HG03469 (cell line): Measurements from ENCODE around the gene CSTB.

Source experiments
- ATAC-seq: cut with Tn5 transposase; IDR thresholded peaks from one replicate; pipeline ENCODE4 v1.9.1; 2021; ENCODE audit warnings: mild to moderate bottlenecking, moderate library complexity, moderate number of reproducible peaks; ENCODE audit not compliant: unreplicated experiment

CSTB gene

GRCh38 chr21:43769325-43769958, 6.7 kb downstream of the CSTB start:
- no peak for ATAC-seq

DNA sequence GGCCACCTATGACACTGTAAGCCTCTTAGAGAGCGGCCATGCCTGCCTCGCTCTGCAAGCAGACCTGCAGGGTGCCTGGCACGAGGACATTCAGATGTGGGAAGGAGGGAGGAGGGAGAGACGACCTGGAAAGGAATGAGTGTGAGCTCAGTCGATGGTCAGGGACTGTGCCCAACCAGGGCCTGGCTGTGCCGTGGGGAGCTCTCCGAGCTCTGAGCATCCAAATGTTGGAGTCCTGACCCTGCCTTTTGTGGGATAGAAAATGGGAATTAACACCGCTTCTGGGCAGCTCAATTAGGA, 7.3 kb downstream of the CSTB start:
- no peak for ATAC-seq

DNA sequence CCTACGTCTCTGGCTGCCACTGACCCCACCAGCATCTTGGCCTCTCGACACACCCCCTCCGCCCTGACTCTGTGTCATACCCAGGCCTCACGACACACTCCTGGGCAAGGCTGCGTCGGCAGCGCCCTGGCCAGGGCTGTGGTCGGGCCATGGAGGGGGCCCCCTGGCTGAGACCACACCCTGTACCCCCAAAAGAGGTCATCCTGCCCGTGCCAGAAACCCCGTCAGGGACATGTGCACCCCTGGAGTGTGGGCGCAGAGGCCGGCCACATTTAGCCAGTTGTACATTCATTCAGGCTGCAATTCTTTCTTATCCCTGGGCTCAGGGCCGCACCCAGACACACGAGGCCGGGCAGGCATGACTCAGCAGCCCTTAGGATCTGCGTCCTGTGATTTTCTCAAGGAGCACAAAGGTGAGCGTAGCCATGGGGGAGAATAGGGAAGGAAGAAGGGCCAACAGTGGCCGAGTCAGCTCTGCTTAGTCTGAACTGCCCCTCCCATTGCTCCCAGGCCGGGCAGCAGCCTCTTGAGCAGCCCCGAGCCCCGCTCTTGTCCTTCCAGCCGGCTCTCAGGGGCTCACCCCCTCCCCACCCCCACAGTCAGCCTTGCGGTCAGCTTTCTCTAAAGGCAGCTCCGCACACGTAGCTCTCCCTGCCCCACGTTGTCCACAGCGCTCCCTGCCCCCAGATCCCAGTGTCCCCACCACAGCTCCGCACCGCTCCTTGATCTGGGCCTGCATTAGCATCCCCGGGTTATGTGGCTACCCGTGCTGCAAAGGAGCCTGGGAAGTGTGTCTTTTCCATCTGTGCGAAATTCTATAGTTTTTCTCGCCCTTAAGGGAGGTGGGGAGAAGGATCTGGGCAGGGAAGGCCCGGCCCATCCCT, 7.9 kb downstream of the CSTB start:
- no peak for ATAC-seq

GRCh38 chr21:43767498-43767983, 8.6 kb downstream of the CSTB start:
- ATAC-seq = no peak

DNA sequence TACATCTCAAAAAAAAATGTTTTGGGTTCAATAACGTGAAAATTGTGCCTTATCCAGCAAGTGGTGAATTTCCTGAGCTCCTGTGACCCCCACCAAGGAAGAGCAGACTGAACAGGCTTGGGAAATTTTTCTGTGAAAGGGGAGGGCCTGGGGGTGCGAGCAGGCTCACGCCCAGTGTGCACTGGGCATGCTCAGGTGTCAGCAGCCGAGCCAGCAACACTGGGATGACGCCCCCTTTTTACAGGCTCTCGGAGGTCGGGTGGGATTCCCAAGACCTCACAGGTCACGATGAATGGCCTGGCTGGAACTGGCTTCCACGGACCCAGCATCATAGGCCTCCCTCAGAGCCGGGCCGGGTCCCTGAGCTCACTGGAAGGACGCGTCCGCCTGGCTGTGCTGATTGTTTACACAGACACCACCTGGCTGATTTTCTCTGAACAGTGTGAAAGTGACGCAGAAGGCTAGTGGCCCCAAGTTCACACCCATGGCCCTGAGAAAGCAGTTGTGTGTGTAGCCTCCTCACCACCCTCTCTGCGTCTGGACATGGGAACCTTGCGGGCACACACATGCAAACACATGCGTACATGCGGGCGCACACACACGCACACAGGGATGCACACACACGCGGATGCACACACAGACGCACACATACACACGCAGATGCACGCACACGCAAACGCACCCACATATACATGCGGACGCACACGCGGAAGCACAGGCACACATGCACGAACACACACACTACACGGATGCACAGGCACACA, 9.2 kb downstream of the CSTB start:
- no peak for ATAC-seq

- no peak for ATAC-seq
Observed at GRCh38 chr21:43764576-43765495, 11.3 kb downstream of the CSTB start.

- no peak for ATAC-seq
Observed at GRCh38 chr21:43763901-43764523, 12.1 kb downstream of the CSTB start.

DNA sequence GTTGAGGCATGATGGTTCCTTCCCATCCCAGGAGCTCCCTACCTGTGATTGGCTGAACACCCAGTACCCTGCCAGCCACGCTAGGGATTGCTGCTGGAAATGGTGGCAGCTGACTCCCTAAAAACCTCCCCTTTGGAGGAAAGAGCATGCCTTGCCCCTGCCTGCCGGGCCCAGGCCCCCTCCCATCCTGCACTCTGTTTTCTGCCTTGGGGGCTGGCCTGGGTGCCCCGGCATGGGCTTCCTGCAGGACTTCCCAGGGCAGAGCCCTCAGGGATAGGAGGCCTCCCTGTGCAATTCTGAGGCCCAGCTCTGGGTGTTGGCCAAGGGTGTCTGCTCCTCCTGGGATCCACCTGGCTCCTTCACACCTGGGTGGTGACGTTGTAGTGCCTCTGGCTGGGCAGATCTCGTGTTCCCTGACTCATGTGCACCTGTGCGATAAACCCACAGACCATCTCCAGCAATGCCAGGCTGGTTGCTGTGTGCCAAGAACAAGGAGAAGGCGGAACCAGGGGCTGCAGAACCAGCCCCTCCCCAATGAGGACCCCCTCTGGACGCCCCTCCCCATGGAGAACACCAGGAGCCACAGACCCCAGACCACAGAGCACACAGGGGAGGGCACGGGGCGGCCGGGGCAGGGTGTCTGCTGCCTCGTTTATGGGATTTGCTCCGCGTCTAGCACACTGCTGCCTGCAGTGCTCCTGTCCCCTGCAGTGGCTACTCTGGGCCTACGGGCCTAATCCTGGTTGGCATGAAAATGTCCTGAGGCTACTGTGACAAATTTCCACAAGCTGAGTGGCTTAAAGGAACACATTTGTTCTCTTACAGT, 13.6 kb downstream of the CSTB start:
- ATAC-seq = no peak

GRCh38 chr21:43761886-43762285, 14.2 kb downstream of the CSTB start:
- ATAC-seq = no peak

DNA sequence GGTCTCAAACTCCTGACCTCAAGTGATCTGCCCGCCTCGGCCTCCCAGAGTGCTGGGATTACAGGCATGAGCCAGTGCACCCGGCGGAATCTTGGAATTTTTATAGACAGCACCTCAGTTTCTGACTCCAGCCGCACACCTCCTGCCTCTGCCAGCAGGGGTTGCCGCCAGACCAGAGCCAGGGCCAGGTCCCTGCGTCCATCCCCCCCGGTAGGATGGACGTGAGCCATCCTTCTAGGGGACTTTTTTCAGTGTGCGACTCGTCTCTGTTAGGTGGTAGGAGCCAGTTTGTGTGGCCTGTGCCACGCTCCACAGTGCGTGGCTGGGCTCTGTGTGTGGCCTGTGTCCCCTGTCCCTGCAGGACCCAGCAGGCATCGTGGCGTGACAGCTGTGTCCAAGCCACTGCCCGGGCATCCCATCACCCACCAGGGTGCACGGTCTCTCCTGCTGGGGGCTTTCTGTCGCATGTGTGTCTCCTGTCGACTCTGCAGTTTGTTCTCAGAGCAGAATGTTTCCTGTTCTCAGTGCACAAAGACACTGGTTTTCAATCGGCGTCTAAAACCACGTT, 15.6 kb downstream of the CSTB start:
- no peak for ATAC-seq

DNA sequence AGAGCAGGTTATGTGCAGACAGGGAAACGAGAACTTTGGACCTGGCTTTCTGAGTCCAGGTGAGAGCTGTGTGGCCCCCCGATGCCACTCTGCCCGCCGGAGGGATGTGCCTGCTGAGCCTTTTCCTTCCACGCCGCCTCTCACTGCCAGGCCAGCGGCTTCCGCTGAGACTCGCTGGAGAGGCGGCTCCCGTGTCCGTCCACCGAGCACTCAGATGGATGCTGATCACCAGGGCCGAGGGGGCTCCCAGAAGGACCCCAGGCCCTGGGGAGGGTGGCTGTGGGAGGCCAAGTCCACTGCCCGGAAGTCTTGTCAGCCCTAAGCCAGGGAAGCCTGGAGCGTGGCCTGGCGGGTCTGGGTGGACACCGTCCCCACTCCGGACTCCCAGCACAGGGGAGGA, 16.5 kb downstream of the CSTB start:
- ATAC-seq = no peak

- ATAC-seq = no peak
Observed at GRCh38 chr21:43758811-43759210, 17.3 kb downstream of the CSTB start.

DNA sequence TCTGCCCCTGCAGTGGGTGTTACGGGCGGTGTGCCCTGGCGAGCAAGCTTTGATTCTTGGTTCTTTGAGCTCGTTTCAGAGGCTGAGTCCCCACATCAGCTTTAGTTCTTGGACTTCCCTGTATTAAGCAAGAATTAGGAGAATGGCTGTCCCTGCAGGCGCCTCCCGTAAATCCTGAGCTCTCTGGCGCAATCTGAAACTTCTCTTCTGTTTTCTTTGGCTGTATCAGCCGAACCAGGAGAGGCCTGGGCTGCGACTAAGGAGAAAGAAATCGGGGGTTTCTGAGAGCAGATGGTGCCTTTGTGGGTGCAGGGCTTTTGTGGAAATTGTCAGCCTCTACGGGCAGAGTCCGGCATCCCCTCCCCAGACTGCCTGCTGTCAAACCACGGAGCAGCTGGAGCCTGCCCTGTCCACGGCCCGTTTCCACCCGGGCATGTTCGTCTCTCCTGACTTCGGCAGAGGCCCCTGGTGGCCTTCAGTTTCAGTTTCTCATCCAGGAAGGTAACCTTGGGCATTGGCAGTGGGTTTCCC, 17.9 kb downstream of the CSTB start:
- no peak for ATAC-seq

DNA sequence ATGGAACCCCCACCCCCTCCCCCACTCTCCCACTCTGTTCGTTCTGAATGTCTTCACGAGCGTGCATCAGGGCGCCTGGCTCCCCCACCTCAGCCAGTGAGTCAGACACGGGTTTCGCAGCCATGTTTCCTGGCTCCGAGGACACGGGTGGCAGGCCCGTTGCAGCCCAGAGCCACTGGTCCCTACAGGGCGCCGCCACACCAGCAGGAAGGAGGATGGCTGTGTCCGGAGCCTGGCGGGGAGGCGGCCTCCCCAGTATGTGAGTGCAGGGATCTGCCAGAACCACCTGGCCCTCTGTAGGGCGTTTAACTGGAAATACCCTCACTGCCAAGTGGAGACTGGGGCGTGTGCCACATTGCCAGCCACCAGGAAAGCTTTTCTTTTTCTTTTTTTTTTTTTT, 18.5 kb downstream of the CSTB start:
- no peak for ATAC-seq

DNA sequence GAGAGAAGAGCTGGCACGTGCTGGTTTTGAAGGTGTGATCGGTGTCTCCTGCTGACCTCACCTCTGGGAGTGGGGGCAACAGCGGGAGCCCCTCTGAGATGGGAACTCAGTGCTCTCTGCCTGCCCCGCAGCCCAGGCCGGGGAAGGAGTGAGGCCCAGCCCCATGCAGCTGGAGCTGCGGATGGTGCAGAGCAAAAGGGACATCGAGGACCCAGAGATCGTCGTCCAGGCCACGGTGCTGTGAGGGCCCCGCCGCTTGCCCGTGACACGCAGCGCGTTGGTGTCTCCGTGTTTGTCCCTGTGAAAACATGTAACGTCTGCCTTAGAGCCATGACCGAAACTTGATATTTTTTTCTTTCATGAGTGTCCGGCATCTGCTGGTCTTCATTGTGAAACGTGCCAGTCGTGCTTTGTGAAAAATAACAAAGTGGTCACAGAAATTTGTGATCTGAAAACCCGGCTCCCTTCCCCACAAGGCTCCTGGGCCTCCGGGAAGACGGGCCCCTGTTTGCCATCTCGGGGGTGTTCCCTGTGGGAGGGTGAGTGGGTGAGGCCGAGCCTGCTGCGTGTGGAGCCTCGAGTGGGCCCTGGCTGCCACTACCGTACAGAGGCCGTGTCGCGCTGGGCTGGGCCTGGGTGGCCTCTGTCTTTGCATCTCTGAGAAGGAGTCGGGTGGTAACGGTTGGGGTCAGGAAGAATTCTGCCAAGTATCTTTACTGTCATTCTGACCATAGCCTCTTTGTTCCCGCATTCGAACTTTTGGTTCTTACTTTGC, 20.1 kb downstream of the CSTB start:
- ATAC-seq = no peak

DNA sequence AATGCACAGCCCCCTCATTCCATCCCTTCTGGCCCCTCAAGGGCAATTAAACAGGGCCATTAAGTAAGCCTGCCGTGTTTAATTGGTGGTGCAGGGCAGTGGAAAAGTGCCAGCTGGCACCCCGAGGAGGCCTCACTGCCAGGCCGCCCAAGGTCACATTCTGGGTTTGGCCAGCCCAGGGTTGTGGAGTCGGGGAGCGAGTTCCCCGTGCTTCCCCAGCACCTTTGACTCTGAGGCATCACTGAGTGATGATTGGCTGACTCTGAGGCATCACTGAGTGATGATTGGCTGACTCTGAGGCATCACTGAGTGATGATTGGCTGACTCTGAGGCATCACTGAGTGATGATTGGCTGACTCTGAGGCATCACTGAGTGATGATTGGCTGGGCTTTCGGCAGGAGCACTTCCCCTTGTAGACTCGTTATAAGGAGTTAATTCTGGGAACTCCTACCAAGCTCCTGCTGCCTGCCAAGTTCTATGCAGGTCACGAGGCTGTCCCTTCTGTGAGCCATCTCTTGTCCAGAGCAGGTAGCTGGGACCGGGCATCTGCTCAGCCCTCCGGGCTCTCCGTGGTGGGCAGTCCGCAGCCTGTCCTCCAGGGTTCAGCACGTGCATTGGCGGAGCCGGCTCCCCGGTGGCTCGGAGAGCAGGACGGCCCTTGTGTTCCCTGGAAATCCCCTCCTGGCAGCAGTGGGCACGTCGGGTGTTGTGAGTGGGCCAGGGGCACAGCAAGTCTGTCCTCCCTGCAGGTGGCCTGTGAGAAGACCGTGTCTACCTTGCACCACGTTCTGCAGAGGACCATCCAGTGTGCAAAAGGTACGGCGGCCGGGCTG, 20.9 kb downstream of the CSTB start:
- no peak for ATAC-seq

GRCh38 chr21:43753439-43753799, 22.7 kb downstream of the CSTB start:
- no peak for ATAC-seq
